Tibial nerve (tissue), 4 donors: Measurements from ENCODE around the gene FOXL2NB. TPM values are rescaled to one million over a fixed set of nuclear protein-coding genes. Genes with fewer than 3 reads are reported as not detected.
A peak's percentile ranks its signal among the peaks of the same experiment; 100 is the strongest.

Experiments used
- DNase-seq, 2 donors: peaks; one replicate each; pipeline ENCODE4 v3.0.0-alpha.2; 2019; ENCODE audit warnings: low spot score in 2 of 2
- H3K27ac ChIP-seq, 4 donors: fragments of 200-600 bp; sonication (generic) in 3 of 4; one replicate each; pipeline ENCODE4 v1.5.1; 2017 to 2019; ENCODE audit warnings: mild to moderate bottlenecking in 1 of 4
- H3K27me3 ChIP-seq, 2 donors: fragments of 200-600 bp; sonication (generic) in 1 of 2; one replicate each; pipeline versions ENCODE4 v1.5.1 to v1.6.0; 2017 to 2019
- H3K36me3 ChIP-seq, 3 donors: fragments of 200-600 bp; sonication (generic); one replicate each; pipeline ENCODE4 v1.5.1; 2018 to 2019
- H3K4me1 ChIP-seq, 4 donors: fragments of 200-600 bp; sonication (generic) in 3 of 4; one replicate each; pipeline ENCODE4 v1.5.1; 2017 to 2019
- H3K4me3 ChIP-seq, 4 donors: fragments of 200-600 bp; sonication (generic) in 3 of 4; one replicate each; pipeline ENCODE4 v1.5.1; 2017 to 2019; ENCODE audit warnings: mild to moderate bottlenecking in 1 of 4, moderate library complexity in 1 of 4
- H3K9me3 ChIP-seq, 4 donors: fragments of 200-600 bp; sonication (generic) in 3 of 4; one replicate each; pipeline ENCODE4 v1.5.1; 2017 to 2019
- CTCF ChIP-seq, 5 experiments: fragments of 200-600 bp in 3 of 5; fragments of 450-650 bp in 2 of 5; sonication (generic) in 3 of 5; IDR thresholded peaks; one replicate each; pipeline ENCODE4 v1.5.1; 2016 to 2019; ENCODE audit warnings: antibody characterized with exemption in 5 of 5, mild to moderate bottlenecking in 3 of 5, moderate library complexity in 2 of 5
- EP300 ChIP-seq, 2 donors: sonication (generic); formaldehyde crosslinking; IDR thresholded peaks; one replicate each; pipeline ENCODE4 v1.6.1; 2017; ENCODE audit warnings: antibody characterized with exemption in 2 of 2, mild to moderate bottlenecking in 1 of 2
- POLR2A ChIP-seq, 2 donors: fragments of 450-650 bp; IDR thresholded peaks; one replicate each; pipeline ENCODE4 v1.6.1; 2017; ENCODE audit warnings: antibody characterized with exemption in 2 of 2, mild to moderate bottlenecking in 2 of 2, moderate library complexity in 2 of 2
- WGBS, 2 donors: methylation state at CpG; one replicate each; pipeline ENCODE4 v1.1.5; 2018; 5-methylcytosine and 5-hydroxymethylcytosine counted together
- total RNA-seq, 4 donors: library from RNA; depleted of rRNA; stranded (reverse); fragments of >200 nt; gene quantifications; one replicate each; pipeline ENCODE4 v1.1.0, GENCODE V29; 2016

Gene FOXL2NB
- total RNA-seq, 4 donors from 2014 or later: not detected

GRCh38 chr3:138913766-138914165 lies 33.3 kb upstream of the FOXL2NB start:
- Histone ChIP-seq H3K36me3 (no peaks in the 10 kb centered on the region), H3K27ac (no peak overlapping the region), H3K4me3 (no peak overlapping the region), H3K27me3 (no peaks in the 10 kb centered on the region), H3K9me3 (no peaks in the 10 kb centered on the region), H3K4me1 (peaks cover 0 to 14% (median 7%) of the 10 kb centered on the region in 4 donors)
- no peak for DNase-seq
- 81 to 87% methylated on average over 3 of the region's 3 CpGs for WGBS, 2 donors
- no peak for TF ChIP-seq POLR2A (IDR thresholded peaks at IDR 0.05)
- no peak for TF ChIP-seq EP300 (IDR thresholded peaks at IDR 0.05)
- no peak for TF ChIP-seq CTCF (IDR thresholded peaks at IDR 0.05)

GRCh38 chr3:138914870-138915502 lies 32.0 kb upstream of the FOXL2NB start:
- H3K4me3 ChIP-seq: peak overlapping the region; percentile 64 to 93 (median 74)
- no peaks in the 10 kb centered on the region for H3K27me3 ChIP-seq
- H3K4me1 ChIP-seq: peaks cover 0 to 14% (median 7%) of the 10 kb centered on the region in 4 donors
- no peaks in the 10 kb centered on the region for H3K9me3 ChIP-seq
- TF ChIP-seq CTCF (IDR thresholded peaks at IDR 0.05) (no peak), POLR2A (IDR thresholded peaks at IDR 0.05) (no peak), EP300 (IDR thresholded peaks at IDR 0.05) (no peak)
- WGBS, 2 donors: 14 to 23% methylated on average over 19 of the region's 19 CpGs
- no peak for DNase-seq
- peak overlapping the region; percentile 86 to 96 (median 91) for H3K27ac ChIP-seq
- H3K36me3 ChIP-seq: no peaks in the 10 kb centered on the region

DNA sequence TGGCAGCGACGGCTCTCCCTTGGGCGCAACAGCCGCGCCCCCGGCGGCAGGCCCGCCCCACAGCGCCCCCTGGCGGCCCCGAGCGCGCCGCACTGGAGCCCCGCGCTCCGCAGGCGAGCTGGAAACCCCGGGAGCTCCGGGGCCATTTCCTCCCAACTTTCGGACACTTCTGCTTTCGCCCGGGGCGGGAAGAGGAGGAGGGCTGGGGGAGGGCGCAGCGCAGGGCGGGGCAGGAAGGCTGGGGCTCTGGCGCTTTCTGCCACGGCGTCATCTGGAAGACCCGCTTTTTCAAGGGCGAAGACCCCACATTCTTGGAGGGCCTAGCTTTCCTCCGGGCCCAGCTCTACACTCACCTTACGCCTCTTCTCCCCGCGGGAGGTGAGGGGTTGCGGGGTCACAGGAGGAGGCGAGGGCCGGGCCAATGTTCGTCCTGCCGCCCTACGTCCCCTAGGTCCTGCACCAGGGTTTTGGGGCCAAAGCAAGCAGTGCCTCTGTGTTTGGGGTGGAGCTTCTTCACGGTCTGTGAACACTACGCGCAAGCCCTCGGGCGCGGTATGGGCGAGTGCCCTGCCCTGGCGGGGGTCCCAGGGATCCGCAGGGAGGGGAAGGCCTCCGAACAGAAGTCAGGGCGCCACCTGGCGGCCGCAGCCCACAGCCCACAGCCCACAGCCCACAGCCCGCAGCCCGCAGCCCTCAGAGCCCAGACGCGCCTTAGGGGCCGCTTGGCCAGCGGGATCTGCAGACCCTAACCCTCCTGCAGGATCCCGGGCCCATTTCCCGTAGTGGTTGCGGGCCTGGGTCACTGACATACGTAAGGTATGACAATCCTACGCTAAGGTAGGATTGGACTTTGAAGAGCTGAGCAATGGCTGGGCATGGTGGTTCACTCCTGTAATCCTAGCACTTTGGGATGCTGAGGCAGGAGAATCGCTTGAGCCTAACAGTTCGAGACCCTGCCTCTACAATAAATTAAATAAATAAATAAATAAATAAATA lies 31.2 kb upstream of the FOXL2NB start:
- peak; percentile 81 to 90 for DNase-seq
- TF ChIP-seq EP300 (IDR thresholded peaks at IDR 0.05) (peak in 1 of 2 donors; percentile 58), CTCF (IDR thresholded peaks at IDR 0.05) (peak; percentile 90 to 96 (median 95)), POLR2A (IDR thresholded peaks at IDR 0.05) (no peak)
- Histone ChIP-seq H3K36me3 (no peaks in the 10 kb centered on the region), H3K4me1 (peaks cover 0 to 14% (median 7%) of the 10 kb centered on the region in 4 donors), H3K9me3 (no peaks in the 10 kb centered on the region), H3K4me3 (peak overlapping the region; percentile 64 to 93 (median 74)), H3K27me3 (no peaks in the 10 kb centered on the region), H3K27ac (peak overlapping the region; percentile 86 to 96 (median 91))
- WGBS, 2 donors: 3% methylated on average over 52 to 59 of the region's 68 CpGs

- no peak for DNase-seq
These were observed 30.2 kb upstream of the FOXL2NB start for GRCh38 chr3:138916824-138917223.

More at GRCh38 chr3:138916824-138917223, 30.2 kb upstream of the FOXL2NB start:
- H3K27ac ChIP-seq: no peak overlapping the region
- no peaks in the 10 kb centered on the region for H3K9me3 ChIP-seq
- H3K4me3 ChIP-seq: no peak overlapping the region
- H3K27me3 ChIP-seq: no peaks in the 10 kb centered on the region
- 74 to 77% methylated on average over 2 of the region's 2 CpGs for WGBS, 2 donors
- no peaks in the 10 kb centered on the region for H3K36me3 ChIP-seq
- TF ChIP-seq EP300 (IDR thresholded peaks at IDR 0.05) (no peak), POLR2A (IDR thresholded peaks at IDR 0.05) (no peak), CTCF (IDR thresholded peaks at IDR 0.05) (no peak)
- peaks cover 0 to 14% (median 7%) of the 10 kb centered on the region in 4 donors for H3K4me1 ChIP-seq
